Thoracic aorta (tissue), 2 donors: ENCODE measurements around the gene TRABD. TPM values are rescaled to one million over a fixed set of nuclear protein-coding genes. Genes with fewer than 3 reads are reported as not detected.

Source experiments
- ATAC-seq: fragments of 150-250 bp; one replicate; pipeline ENCODE4 v1.8.0; 2017; ENCODE audit warnings: low read depth; ENCODE audit not compliant: insufficient number of reproducible peaks, low FRiP score
- DNase-seq: peaks from one replicate; pipeline ENCODE4 v3.0.0-alpha.2; 2020; ENCODE audit warnings: low spot score
- H3K27ac ChIP-seq, 2 donors: fragments of 200-600 bp; sonication (generic); 1 replicate in 1 of 2; 2 replicates in 1 of 2; pipeline ENCODE4 v1.5.1; 2016; ENCODE audit warnings: mild to moderate bottlenecking in 2 of 2, moderate library complexity in 2 of 2
- H3K27me3 ChIP-seq: fragments of 200-600 bp; sonication (generic); replicated peaks from 2 replicates; pipeline ENCODE4 v1.6.0; 2016; ENCODE audit warnings: mild to moderate bottlenecking; ENCODE audit not compliant: insufficient read depth
- H3K36me3 ChIP-seq: fragments of 200-600 bp; sonication (generic); one replicate; pipeline ENCODE4 v1.5.1; 2016
- H3K4me1 ChIP-seq, 2 donors: fragments of 200-600 bp; sonication (generic); 1 replicate in 1 of 2; 2 replicates in 1 of 2; pipeline versions ENCODE4 v1.5.1 to v1.6.0; 2016; ENCODE audit warnings: low read depth in 2 of 2, mild to moderate bottlenecking in 1 of 2; ENCODE audit not compliant: control insufficient read depth in 1 of 2
- H3K4me3 ChIP-seq: fragments of 200-600 bp; sonication (generic); 2 replicates; pipeline ENCODE4 v1.5.1; 2016; ENCODE audit warnings: mild to moderate bottlenecking
- H3K9me3 ChIP-seq: fragments of 200-600 bp; sonication (generic); 2 replicates; pipeline ENCODE4 v1.5.1; 2016
- total RNA-seq, 2 donors: library from RNA; depleted of rRNA; stranded (reverse); fragments of >200 nt; gene quantifications; one replicate each; pipeline versions ENCODE4 v1.1.0 to v1.2.3, GENCODE V29; 2016
- TF ChIP-seq, protein P1 (sequence below): fragments of 200-600 bp; sonication (generic); IDR thresholded peaks from one replicate; pipeline ENCODE4 v1.5.1; 2019; ENCODE audit warnings: antibody characterized with exemption

Gene TRABD
- total RNA-seq, 2 donors from 2014 or later: 31.7 to 40.6 TPM

DNA sequence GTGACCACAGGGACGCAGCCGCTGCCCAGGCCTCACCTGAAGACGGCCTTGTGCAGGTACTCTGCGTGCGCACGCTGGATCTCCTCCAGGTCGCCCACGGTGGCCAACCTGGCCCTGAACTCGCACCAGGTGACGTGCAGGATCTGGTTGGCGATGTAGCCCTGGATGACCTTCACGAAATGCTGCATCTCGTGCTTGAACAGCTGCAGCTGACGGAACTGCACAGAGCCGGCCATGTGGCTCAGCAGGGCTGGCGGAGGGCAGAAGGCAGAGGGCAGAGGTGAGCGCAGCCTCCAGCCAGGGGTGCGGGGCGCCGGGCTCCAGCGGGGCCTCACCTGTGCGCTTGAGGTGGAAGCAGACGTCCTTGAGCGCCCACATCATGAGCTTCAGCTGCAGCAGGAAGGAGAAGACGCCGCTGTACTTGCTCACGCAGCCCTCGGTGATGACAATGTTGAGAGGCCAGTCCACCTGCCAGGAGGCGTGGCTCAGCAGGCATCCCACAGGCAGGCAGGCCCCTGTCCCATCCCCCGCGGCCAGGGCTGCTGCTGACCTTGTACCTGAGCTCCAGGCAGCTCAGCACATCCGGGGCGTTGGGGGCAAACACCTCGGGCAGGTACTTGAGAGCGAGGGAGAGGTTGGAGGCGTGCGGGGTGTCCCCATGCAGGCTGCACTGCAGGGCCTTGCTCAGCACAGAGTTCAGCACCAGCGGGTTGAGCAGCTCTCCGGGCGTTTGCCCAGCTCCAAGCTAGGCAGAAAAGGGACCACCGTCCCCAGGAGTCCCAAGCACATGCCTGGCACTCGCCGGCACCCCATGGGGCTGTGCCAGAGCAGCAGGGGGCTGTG, 32.7 kb downstream of the TRABD start:
- ATAC-seq: no peak

GRCh38 chr22:50218996-50219727, 33.4 kb downstream of the TRABD start:
- TF ChIP-seq, protein P1, sequence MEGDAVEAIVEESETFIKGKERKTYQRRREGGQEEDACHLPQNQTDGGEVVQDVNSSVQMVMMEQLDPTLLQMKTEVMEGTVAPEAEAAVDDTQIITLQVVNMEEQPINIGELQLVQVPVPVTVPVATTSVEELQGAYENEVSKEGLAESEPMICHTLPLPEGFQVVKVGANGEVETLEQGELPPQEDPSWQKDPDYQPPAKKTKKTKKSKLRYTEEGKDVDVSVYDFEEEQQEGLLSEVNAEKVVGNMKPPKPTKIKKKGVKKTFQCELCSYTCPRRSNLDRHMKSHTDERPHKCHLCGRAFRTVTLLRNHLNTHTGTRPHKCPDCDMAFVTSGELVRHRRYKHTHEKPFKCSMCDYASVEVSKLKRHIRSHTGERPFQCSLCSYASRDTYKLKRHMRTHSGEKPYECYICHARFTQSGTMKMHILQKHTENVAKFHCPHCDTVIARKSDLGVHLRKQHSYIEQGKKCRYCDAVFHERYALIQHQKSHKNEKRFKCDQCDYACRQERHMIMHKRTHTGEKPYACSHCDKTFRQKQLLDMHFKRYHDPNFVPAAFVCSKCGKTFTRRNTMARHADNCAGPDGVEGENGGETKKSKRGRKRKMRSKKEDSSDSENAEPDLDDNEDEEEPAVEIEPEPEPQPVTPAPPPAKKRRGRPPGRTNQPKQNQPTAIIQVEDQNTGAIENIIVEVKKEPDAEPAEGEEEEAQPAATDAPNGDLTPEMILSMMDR: no peak
- no peak overlapping the region for H3K27ac ChIP-seq
- H3K4me3 ChIP-seq: no peak overlapping the region
- peaks cover 63% of the 10 kb centered on the region for H3K36me3 ChIP-seq
- no peaks in the 10 kb centered on the region for H3K27me3 ChIP-seq
- no peaks in the 10 kb centered on the region for H3K9me3 ChIP-seq
- DNase-seq (no peak), ATAC-seq (no peak)
- no peaks in the 10 kb centered on the region for H3K4me1 ChIP-seq

More for the DNA sequence above, 32.7 kb downstream of the TRABD start:
- Histone ChIP-seq H3K27me3 (no peaks in the 10 kb centered on the region), H3K4me3 (no peak overlapping the region), H3K36me3 (peaks cover 58% of the 10 kb centered on the region), H3K4me1 (no peaks in the 10 kb centered on the region), H3K27ac (no peak overlapping the region), H3K9me3 (no peaks in the 10 kb centered on the region)
- no peak for DNase-seq
- TF ChIP-seq, protein P1: no peak

GRCh38 chr22:50219800-50220602, 34.3 kb downstream of the TRABD start:
- H3K36me3 ChIP-seq: peaks cover 66% of the 10 kb centered on the region
- no peak overlapping the region for H3K27ac ChIP-seq
- H3K27me3 ChIP-seq: no peaks in the 10 kb centered on the region
- TF ChIP-seq, protein P1: no peak
- no peaks in the 10 kb centered on the region for H3K9me3 ChIP-seq
- DNase-seq (no peak), ATAC-seq (no peak)
- H3K4me3 ChIP-seq: no peak overlapping the region
- H3K4me1 ChIP-seq: no peaks in the 10 kb centered on the region

GRCh38 chr22:50220603-50221409, 35.1 kb downstream of the TRABD start:
- no peak for DNase-seq
- Histone ChIP-seq H3K27me3 (no peaks in the 10 kb centered on the region), H3K4me3 (no peak overlapping the region), H3K9me3 (no peaks in the 10 kb centered on the region), H3K4me1 (no peaks in the 10 kb centered on the region), H3K27ac (no peak overlapping the region), H3K36me3 (peaks cover 70% of the 10 kb centered on the region)
- TF ChIP-seq, protein P1: no peak
- ATAC-seq: no peak
